Inferior parietal cortex (tissue), 1 donor: ENCODE measurements around the gene SKOR1.
A peak's percentile ranks its signal among the peaks of the same experiment; 100 is the strongest.

Source experiments
- DNase-seq: peaks from one replicate; pipeline ENCODE4 v3.0.0-alpha.2; 2016; ENCODE audit errors: extremely low spot score

Gene SKOR1

GRCh38 chr15:67832031-67832551 lies 6.8 kb downstream of the SKOR1 start:
- DNase-seq: no peak

- DNase-seq: no peak
Observed at GRCh38 chr15:67832897-67833709, 7.8 kb downstream of the SKOR1 start.

- DNase-seq: no peak
Observed at GRCh38 chr15:67833710-67834511, 8.6 kb downstream of the SKOR1 start.

- DNase-seq: no peak
Observed at GRCh38 chr15:67834581-67835296, 9.4 kb downstream of the SKOR1 start.

GRCh38 chr15:67835297-67836133 lies 10.2 kb downstream of the SKOR1 start:
- DNase-seq: no peak

GRCh38 chr15:67836134-67836455 lies 10.8 kb downstream of the SKOR1 start:
- no peak for DNase-seq

- DNase-seq: peak; percentile 72
Observed at GRCh38 chr15:67836477-67836876, 11.2 kb downstream of the SKOR1 start.

- DNase-seq: no peak
Observed at GRCh38 chr15:67836955-67837354, 11.6 kb downstream of the SKOR1 start.

GRCh38 chr15:67838789-67839332 lies 13.6 kb downstream of the SKOR1 start:
- DNase-seq: peak; percentile 50

- peak; percentile 66 for DNase-seq
Observed at GRCh38 chr15:67839499-67839928, 14.2 kb downstream of the SKOR1 start.

- peak; percentile 97 for DNase-seq
Observed at GRCh38 chr15:67839929-67840748, 14.8 kb downstream of the SKOR1 start, which contains the start of gene RNU6-1. TSS of gene RNU6-1 (minus strand) at chr15:67840045.

GRCh38 chr15:67840749-67841512 lies 15.6 kb downstream of the SKOR1 start:
- peak; percentile 53 for DNase-seq

GRCh38 chr15:67841513-67841762 lies 16.1 kb downstream of the SKOR1 start:
- peak; percentile 29 for DNase-seq

GRCh38 chr15:67843092-67843501 lies 17.8 kb downstream of the SKOR1 start:
- DNase-seq: no peak

- DNase-seq: no peak
Observed at GRCh38 chr15:67843571-67844387, 18.5 kb downstream of the SKOR1 start.

GRCh38 chr15:67845974-67846373 lies 20.7 kb downstream of the SKOR1 start:
- DNase-seq: no peak

- DNase-seq: no peak
Observed at GRCh38 chr15:67849538-67849937, 24.2 kb downstream of the SKOR1 start.

- no peak for DNase-seq
Observed at GRCh38 chr15:67850336-67850735, 25.0 kb downstream of the SKOR1 start.
